GM18508 (cell line): ENCODE data around the gene HNRNPA2B1.
"Not testable (repeated sequence)": the region's sequence is repeated elsewhere in the genome, so short reads cannot be mapped to it uniquely, and the experiment has no call there.

Experiments
- ATAC-seq: cut with Tn5 transposase; IDR thresholded peaks from one replicate; pipeline ENCODE4 v1.9.1; 2021; ENCODE audit warnings: moderate number of reproducible peaks; ENCODE audit not compliant: insufficient read depth, unreplicated experiment

The HNRNPA2B1 gene

GRCh38 chr7:26198781-26199169 lies 1.8 kb downstream of the HNRNPA2B1 start:
- ATAC-seq: no peak

- no peak for ATAC-seq
These were observed 2.3 kb downstream of the HNRNPA2B1 start for GRCh38 chr7:26198133-26198780.

DNA sequence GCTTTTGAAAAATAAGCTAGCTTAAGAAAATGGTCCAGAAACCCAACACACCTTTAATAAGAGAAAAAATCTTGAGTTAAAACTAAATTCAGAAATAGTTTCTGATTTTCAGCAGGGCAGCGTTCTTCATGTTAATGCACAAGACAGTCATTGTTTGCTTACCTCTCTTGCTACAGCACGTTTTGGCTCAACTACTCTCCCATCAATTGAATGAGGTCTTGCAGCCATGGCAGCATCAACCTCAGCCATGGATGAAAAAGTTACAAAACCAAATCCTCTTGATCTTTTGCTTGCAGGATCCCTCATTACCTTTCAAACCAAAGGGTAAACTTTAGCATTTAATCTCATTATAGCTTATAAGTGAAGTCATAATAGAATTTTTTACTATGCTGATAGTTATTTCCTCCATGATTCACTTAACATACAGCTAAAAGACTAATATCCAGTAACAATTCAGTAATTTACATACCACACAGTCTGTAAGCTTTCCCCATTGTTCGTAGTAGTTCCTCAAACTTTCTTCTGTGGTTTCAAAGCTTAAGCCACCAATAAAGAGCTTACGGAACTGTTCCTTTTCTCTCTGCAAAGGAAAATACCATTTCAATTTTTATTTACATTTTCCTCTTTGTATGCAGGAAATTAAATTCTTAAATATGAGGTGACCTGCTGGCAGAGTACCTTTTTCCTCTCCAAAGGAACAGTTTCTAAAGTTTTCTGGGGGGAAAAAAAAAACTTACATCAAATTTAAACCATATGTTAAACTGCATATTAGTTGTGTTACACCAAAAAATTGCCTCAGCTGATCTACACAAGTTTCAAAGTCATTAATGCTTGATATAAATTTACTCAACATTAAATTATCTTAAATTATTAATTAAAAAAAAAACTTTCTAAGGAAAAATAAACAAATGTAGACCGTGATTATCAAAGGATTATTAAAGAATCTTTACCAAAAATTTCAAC lies 3.1 kb downstream of the HNRNPA2B1 start:
- ATAC-seq: no peak

- no peak for ATAC-seq
These were observed 4.5 kb downstream of the HNRNPA2B1 start for GRCh38 chr7:26195867-26196657.

DNA sequence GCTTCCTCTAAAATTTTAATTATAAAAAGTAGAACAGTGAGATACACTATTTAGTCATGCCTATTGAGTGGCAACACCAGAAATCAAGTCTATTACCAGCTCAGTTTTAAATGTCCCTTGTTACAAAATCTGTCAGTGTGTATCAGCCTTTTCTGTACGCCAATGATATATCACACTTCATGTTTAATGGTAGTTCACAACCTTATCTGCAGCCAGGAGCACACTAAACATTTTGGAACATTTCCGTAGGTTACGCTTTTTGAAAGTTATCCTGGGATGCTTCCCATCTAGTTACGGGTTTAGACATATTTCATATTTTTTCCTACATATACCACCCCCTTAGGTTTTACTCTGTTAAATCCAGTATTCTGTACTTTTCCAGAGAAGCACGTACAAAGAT lies 5.4 kb downstream of the HNRNPA2B1 start:
- ATAC-seq: no peak

DNA sequence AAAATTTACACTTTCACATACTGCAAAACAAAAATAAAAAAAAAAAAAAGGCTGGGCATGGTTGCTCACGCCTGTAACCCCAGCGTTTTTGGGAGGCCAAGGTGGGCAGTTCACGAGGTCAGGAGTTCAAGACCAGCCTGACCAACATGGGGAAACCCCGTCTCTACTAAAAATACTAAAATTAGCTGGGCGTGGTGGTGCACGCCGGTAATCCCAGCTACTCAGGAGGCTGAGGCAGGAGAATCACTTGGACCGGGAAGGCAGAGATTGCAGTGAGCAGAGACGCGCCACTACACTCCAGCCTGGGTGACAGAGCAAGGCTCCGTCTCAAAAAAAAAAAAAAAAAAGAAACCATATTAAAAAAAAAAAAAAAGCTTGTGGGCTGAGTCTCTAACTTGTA lies 5.8 kb downstream of the HNRNPA2B1 start:
- ATAC-seq: not testable (repeated sequence)

DNA sequence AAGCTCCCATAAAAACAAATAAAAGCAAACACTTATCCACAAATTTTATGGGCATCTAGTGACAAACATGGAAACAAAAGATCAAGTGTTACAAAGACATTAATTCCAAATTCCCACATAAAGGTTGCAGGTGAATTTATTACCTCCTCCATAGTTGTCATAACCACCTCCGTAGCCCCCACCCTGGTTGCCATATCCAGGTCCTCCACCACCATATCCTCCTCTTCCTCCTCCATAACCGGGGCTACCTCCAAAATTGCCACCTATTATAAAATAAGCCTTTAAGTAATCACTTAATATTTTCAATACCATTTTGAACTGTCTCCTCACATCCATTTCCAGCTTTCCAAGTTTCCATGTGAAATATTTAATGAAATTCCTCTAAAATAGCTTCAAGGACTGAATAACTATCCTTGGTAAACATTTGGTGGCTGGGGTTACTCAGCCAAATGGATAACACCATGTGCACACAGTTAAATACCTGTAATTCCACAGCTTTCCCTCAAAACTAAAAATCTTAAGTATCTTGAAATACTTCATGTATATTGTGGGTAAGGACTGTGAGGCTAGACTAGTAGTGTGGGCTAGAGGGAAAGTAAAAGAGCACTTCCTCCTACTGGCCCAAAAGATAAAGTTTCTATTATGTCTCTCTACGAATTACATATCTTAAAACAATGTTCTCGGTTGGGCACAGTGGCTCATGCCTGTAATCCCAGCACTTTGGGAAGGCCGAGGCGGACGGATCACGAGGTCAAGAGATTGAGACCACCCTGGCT lies 6.9 kb downstream of the HNRNPA2B1 start:
- ATAC-seq: no peak

GRCh38 chr7:26192485-26193087 lies 8.0 kb downstream of the HNRNPA2B1 start:
- no peak for ATAC-seq

DNA sequence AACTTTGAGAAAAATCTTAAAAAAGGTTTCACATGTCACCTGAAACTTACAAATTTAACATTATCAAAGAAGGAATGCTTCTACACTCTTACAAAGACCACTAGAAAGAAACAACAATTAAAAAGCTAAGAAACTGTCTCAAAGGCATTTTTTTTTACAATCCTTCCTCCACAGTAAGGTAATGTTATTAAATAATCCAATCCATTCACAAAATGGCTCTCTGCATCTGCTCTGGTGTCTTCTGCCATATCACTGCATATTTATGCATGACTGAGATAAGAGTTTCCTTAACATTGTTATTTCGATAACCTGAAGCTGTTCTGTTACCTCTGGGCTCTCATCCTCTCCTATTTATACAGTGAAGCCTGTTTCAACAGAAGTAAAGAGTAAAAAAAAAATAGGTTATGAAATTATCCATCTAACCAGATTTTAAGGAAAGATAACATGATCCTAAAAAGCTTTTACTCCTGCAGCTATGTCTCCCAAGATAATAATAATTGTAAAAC lies 8.5 kb downstream of the HNRNPA2B1 start:
- ATAC-seq: no peak

- ATAC-seq: no peak
These were observed 9.1 kb downstream of the HNRNPA2B1 start for GRCh38 chr7:26191233-26191973.

GRCh38 chr7:26190417-26190869 lies 10.1 kb downstream of the HNRNPA2B1 start:
- no peak for ATAC-seq

GRCh38 chr7:26189697-26190096 lies 10.8 kb downstream of the HNRNPA2B1 start:
- ATAC-seq: no peak

GRCh38 chr7:26188957-26189541 lies 11.5 kb downstream of the HNRNPA2B1 start:
- no peak for ATAC-seq

DNA sequence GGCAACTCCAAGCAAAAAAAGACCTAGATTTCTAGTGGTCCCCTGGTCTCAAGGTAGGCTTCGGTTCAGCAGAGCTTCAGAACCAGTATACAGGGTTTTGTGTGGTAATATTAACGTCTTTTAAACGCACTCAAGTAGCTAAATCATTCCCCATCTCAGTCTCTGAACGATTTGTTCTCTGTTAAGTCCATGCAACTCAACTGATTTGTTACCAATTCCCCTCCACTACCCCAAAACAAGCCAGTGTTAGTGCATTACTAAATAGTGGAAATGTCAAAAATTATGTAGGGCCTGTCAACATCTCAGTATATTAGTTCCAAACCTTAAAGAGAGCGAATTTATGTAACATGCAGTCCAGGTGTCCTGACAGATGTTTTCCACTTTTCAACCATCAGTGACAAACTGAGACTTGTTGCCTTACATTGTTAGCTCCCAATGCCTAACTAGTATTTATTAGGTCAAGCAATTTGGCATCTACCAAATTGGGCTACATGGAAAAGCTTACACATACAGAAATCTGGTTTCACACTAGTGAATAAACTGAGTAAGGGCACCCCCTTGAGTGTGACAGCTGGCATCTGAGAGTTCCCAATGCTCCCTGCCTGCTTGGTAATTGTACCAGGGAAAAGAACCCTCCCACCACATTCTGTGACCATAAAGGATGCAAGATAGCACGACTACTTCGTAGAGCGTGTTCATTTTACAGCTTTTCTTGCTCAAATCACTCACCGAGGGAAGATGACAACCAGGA lies 12.2 kb downstream of the HNRNPA2B1 start:
- no peak for ATAC-seq

DNA sequence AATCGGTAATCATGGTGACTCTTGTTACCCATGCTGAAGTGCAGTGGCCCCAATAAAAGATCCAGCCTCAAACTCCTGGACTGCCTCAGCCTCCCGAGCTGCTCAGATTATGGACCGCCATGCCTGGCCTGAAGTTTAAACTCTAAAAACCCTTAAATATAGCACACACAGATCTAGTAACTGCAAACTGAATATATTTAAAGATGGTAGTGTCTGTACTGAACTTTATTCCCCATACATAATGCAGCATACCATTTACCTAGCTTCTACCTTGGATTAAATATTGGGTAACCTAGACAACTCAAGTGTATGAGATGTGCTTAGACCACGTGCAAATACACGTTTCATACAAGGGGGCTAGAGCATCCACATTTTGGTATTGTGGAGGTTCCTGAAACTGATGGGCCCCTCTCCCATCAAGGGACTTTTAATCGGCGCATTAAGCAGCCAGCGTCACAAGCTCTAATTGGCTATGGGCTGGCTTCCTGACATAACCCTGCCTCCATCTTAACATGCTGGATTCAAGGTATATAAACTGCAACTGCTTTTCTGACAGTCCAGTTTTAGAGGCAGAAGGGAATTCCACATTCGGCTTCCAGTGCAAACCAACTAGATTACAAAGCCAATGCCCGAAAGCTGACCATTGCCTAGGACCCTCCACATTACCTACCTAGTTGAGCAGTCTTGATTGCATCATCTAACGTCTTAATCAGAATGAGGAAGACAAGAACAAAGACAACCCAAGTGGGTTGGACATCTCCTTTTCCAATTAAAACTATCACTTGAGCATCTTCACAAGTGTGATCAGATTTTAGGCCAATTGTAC lies 13.0 kb downstream of the HNRNPA2B1 start:
- ATAC-seq: no peak

- ATAC-seq: no peak
These were observed 13.9 kb downstream of the HNRNPA2B1 start for GRCh38 chr7:26186364-26187311.
